ENCODE results near the gene TMEM130.

DNA sequence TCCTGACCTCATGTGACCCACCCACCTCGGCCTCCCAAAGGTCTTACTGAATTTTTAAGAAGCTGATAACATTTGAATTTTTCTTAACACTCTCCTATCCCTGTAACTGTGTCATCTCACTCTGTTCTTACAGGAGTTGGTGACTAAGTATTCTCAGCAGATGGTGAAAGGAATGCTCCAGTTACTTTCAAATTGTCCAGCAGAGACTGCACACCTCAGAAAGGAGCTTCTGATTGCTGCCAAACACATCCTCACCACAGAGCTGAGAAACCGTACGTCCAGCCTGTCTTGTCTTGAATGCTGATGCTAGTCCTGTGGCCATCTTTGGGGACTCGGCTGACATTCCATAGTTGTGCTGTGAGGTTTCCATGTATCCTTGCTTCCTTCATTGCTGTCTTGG, 33.4 kb upstream of the TMEM130 start:
- TF ChIP-seq POLR2A (IDR thresholded peaks at IDR 0.05) (no peak), EP300 (IDR thresholded peaks at IDR 0.05) (no peak)
- TF ChIP-seq, protein P1, sequence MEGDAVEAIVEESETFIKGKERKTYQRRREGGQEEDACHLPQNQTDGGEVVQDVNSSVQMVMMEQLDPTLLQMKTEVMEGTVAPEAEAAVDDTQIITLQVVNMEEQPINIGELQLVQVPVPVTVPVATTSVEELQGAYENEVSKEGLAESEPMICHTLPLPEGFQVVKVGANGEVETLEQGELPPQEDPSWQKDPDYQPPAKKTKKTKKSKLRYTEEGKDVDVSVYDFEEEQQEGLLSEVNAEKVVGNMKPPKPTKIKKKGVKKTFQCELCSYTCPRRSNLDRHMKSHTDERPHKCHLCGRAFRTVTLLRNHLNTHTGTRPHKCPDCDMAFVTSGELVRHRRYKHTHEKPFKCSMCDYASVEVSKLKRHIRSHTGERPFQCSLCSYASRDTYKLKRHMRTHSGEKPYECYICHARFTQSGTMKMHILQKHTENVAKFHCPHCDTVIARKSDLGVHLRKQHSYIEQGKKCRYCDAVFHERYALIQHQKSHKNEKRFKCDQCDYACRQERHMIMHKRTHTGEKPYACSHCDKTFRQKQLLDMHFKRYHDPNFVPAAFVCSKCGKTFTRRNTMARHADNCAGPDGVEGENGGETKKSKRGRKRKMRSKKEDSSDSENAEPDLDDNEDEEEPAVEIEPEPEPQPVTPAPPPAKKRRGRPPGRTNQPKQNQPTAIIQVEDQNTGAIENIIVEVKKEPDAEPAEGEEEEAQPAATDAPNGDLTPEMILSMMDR (IDR thresholded peaks at IDR 0.05): no peak
